ENCODE measurements around the gene GOLT1A. TPM values are rescaled to one million over a fixed set of nuclear protein-coding genes. Genes with fewer than 3 reads are reported as not detected.

GOLT1A gene
- total RNA-seq, 1 experiment from 2014 or later = 0.49 TPM

GRCh38 chr1:204261266-204261665 lies 47.5 kb upstream of the GOLT1A start:
- H3K27ac ChIP-seq (ENCODE audit: low read length) = no peak overlapping the region
- intact Hi-C loops (cut with micrococcal nuclease; ENCODE audit: unreplicated experiment) = no loop called here
- no peak for ATAC-seq
- ChIA-PET POLR2A (no interaction called here), CTCF (no interaction called here)
- BruUV-seq (replicated peaks) = no TSS peak
- no peaks in the 10 kb centered on the region for H3K27me3 ChIP-seq (ENCODE audit: control insufficient read depth, insufficient read depth, low read length)
- no peaks in the 10 kb centered on the region for H3K9me3 ChIP-seq (ENCODE audit: control insufficient read depth, insufficient read depth, low read depth, low read length)
- no peak for DNase-seq (ENCODE audit: low read depth, low spot score)
- TF ChIP-seq TCF7L2 (IDR thresholded peaks at IDR 0.05; ENCODE audit: low read depth, low read length) = no peak
- in situ Hi-C loops (cut with HindIII; ENCODE audit: low pct_unique_long_range_greater_than_20kb, low sequenced_read_pairs) = no loop called here
- no peaks in the 10 kb centered on the region for H3K36me3 ChIP-seq (ENCODE audit: control insufficient read depth, insufficient read depth, low read length)
- no peak overlapping the region for H3K4me3 ChIP-seq (ENCODE audit: low read depth in 2 of 2, low read length in 2 of 2)
- H3K4me1 ChIP-seq (ENCODE audit: control insufficient read depth, insufficient read depth, low read length) = no peaks in the 10 kb centered on the region

- intact Hi-C loops (cut with micrococcal nuclease; ENCODE audit: unreplicated experiment) (no loop called here), in situ Hi-C loops (cut with HindIII; ENCODE audit: low pct_unique_long_range_greater_than_20kb, low sequenced_read_pairs) (no loop called here)
- no TSS peak for BruUV-seq (replicated peaks)
- no peak for TF ChIP-seq TCF7L2 (IDR thresholded peaks at IDR 0.05; ENCODE audit: low read depth, low read length)
- no peak for TF ChIP-seq SIN3A (IDR thresholded peaks at IDR 0.05; ENCODE audit: borderline replicate concordance, insufficient read depth, low read depth, low read length)
- no peak for TF ChIP-seq REST (IDR thresholded peaks at IDR 0.05; ENCODE audit: insufficient read depth in 1 of 2, low read depth in 2 of 2, low read length in 1 of 2)
- TF ChIP-seq POLR2AphosphoS5 (IDR thresholded peaks at IDR 0.05; ENCODE audit: low read depth, low read length) = no peak
- no peak for TF ChIP-seq CTCF (IDR thresholded peaks at IDR 0.05)
- Histone ChIP-seq H3K4me1 (ENCODE audit: control insufficient read depth, insufficient read depth, low read length) (peaks cover under 1% of the 10 kb centered on the region; the same call in 1 of the 2 replicates), H3K9me3 (ENCODE audit: control insufficient read depth, insufficient read depth, low read depth, low read length) (no peaks in the 10 kb centered on the region), H3K36me3 (ENCODE audit: control insufficient read depth, insufficient read depth, low read length) (no peaks in the 10 kb centered on the region), H3K27ac (ENCODE audit: low read length) (no peak overlapping the region), H3K27me3 (ENCODE audit: control insufficient read depth, insufficient read depth, low read length) (no peaks in the 10 kb centered on the region), H3K4me3 (ENCODE audit: low read depth in 2 of 2, low read length in 2 of 2) (no peak overlapping the region)
- POLR2A ChIA-PET = no interaction called here
- no peak for DNase-seq (ENCODE audit: low read depth, low spot score)
- CTCF ChIA-PET = no interaction called here
- no peak for ATAC-seq
These were observed 46.9 kb upstream of the GOLT1A start for GRCh38 chr1:204260601-204261197.

- ATAC-seq = no peak
- H3K27me3 ChIP-seq (ENCODE audit: control insufficient read depth, insufficient read depth, low read length) = no peaks in the 10 kb centered on the region
- ChIA-PET CTCF (interaction anchor here (2.2 kb wide), 1 partner anchor 103 kb away, joined by 6 read pairs; no protein-coding TSS in a partner anchor), POLR2A (no interaction called here)
- H3K27ac ChIP-seq (ENCODE audit: low read length) = no peak overlapping the region
- no peak overlapping the region for H3K4me3 ChIP-seq (ENCODE audit: low read depth in 2 of 2, low read length in 2 of 2)
- peaks cover 4% of the 10 kb centered on the region; the same call in 1 of the 2 replicates for H3K4me1 ChIP-seq (ENCODE audit: control insufficient read depth, insufficient read depth, low read length)
- BruUV-seq (replicated peaks) = no TSS peak
- intact Hi-C loops (cut with micrococcal nuclease; ENCODE audit: unreplicated experiment) (loop anchor here (10.0 kb wide), 1 partner anchor 105 kb away; no protein-coding TSS in a partner anchor), in situ Hi-C loops (cut with HindIII; ENCODE audit: low pct_unique_long_range_greater_than_20kb, low sequenced_read_pairs) (no loop called here)
- no peaks in the 10 kb centered on the region for H3K9me3 ChIP-seq (ENCODE audit: control insufficient read depth, insufficient read depth, low read depth, low read length)
- DNase-seq (ENCODE audit: low read depth, low spot score) = no peak
- no peak for TF ChIP-seq SIN3A (IDR thresholded peaks at IDR 0.05; ENCODE audit: borderline replicate concordance, insufficient read depth, low read depth, low read length)
- TF ChIP-seq POLR2AphosphoS5 (IDR thresholded peaks at IDR 0.05; ENCODE audit: low read depth, low read length) = no peak
- no peak for TF ChIP-seq REST (IDR thresholded peaks at IDR 0.05; ENCODE audit: insufficient read depth in 1 of 2, low read depth in 2 of 2, low read length in 1 of 2)
- no peak for TF ChIP-seq CTCF (IDR thresholded peaks at IDR 0.05)
- TF ChIP-seq TCF7L2 (IDR thresholded peaks at IDR 0.05; ENCODE audit: low read depth, low read length) = no peak
- H3K36me3 ChIP-seq (ENCODE audit: control insufficient read depth, insufficient read depth, low read length) = no peaks in the 10 kb centered on the region
These were observed 46.0 kb upstream of the GOLT1A start for GRCh38 chr1:204259782-204260181.
